Skeletal muscle tissue (tissue), 4 donors: Measurements from ENCODE around the gene CHRNE. TPM values are rescaled to one million over a fixed set of nuclear protein-coding genes. Genes with fewer than 3 reads are reported as not detected.

ENCODE experiments used
- H3K27ac ChIP-seq: one replicate; pipeline ENCODE4 v1.7.0; 2013; ENCODE audit warnings: mild to moderate bottlenecking, low read depth, low read length, inconsistent platforms
- H3K27me3 ChIP-seq, 3 donors: one replicate each; pipeline ENCODE4 v1.7.0; 2013; ENCODE audit warnings: low read length in 3 of 3; ENCODE audit not compliant: control insufficient read depth in 3 of 3, insufficient read depth in 3 of 3
- H3K36me3 ChIP-seq, 3 donors: one replicate each; pipeline ENCODE4 v1.7.0; 2013; ENCODE audit warnings: low read length in 3 of 3; ENCODE audit not compliant: control insufficient read depth in 3 of 3, insufficient read depth in 3 of 3
- H3K4me1 ChIP-seq, 3 donors: one replicate each; pipeline ENCODE4 v1.7.0; 2013; ENCODE audit warnings: low read length in 3 of 3, mild to moderate bottlenecking in 3 of 3; ENCODE audit not compliant: control insufficient read depth in 3 of 3, insufficient read depth in 3 of 3
- H3K4me3 ChIP-seq, 3 donors: one replicate each; pipeline ENCODE4 v1.7.0; 2013; ENCODE audit warnings: low read length in 3 of 3
- H3K9ac ChIP-seq, 3 donors: one replicate each; pipeline ENCODE4 v1.7.0; 2013; ENCODE audit warnings: low read length in 3 of 3, mild to moderate bottlenecking in 3 of 3, moderate library complexity in 2 of 3, low read depth in 1 of 3
- H3K9me3 ChIP-seq, 3 donors: one replicate each; pipeline ENCODE4 v1.7.0; 2013; ENCODE audit warnings: low read length in 3 of 3; ENCODE audit not compliant: control insufficient read depth in 3 of 3
- total RNA-seq: library from RNA; depleted of rRNA; stranded (reverse); fragments of >200 nt; gene quantifications from one replicate; pipeline ENCODE4 v1.2.3, GENCODE V29; 2014
- donor health status: Osteomylitis.

CHRNE gene
- total RNA-seq, 1 donor from 2014 or later, result 1.0 TPM

DNA sequence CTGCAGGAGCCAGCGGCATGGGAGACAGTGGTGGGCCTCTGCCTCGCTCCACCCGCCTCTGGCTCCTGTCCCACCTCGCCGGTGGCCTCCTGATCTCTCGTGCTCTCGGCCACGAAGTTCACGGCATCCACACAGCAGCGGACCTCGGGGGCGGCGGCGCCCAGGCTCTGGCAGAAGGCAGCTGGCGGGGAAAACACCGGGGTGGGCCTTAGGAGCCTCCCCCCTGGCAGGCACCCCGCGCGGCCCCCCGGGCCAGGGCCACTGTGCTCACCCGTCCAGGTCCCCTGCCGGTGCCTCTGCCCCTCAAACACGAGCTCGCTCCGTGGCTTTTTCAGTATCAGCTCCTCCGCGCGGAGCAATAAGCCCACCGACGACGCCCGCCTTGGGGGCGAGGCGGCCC, 4.0 kb downstream of the CHRNE start:
- Histone ChIP-seq H3K9ac (peak overlapping the region in 1 of 3 donors; percentile 33), H3K4me3 (peak overlapping the region in 1 of 3 donors; percentile 65), H3K27ac (no peak overlapping the region)

DNA sequence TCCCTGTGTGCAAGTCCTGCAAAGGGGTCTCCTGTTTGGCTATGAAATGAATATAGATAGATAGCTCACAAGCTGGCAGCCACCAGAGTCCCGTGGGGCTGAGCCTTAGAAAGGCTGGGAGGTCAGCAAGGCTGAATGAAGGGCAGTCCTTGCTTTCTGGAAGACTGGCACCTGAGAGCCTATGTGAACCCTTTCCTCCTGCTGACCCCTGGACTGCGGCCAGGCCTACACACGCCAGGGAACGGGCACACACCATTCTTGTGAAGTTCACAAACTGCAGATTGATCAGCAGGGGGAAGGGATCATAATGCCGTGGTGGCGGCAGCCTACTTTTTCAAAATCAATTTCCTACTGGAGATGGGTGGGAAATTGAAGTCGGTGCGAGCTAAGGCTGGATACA, 4.5 kb downstream of the CHRNE start:
- peaks cover 35 to 39% (median 35%) of the 10 kb centered on the region in 3 donors for H3K36me3 ChIP-seq
- no peak overlapping the region for H3K27ac ChIP-seq
- peaks cover 0 to 21% (median 12%) of the 10 kb centered on the region in 3 donors for H3K27me3 ChIP-seq
- no peaks in the 10 kb centered on the region for H3K9me3 ChIP-seq
- H3K9ac ChIP-seq, result no peak overlapping the region
- H3K4me3 ChIP-seq, result no peak overlapping the region
- H3K4me1 ChIP-seq, result peaks cover 19 to 26% (median 21%) of the 10 kb centered on the region in 3 donors

More for the DNA sequence above, 4.0 kb downstream of the CHRNE start:
- peaks cover 21 to 29% (median 23%) of the 10 kb centered on the region in 3 donors for H3K4me1 ChIP-seq
- no peaks in the 10 kb centered on the region for H3K9me3 ChIP-seq
- H3K27me3 ChIP-seq, result peaks cover 0 to 21% (median 12%) of the 10 kb centered on the region in 3 donors
- peaks cover 29 to 33% (median 29%) of the 10 kb centered on the region in 3 donors for H3K36me3 ChIP-seq

DNA sequence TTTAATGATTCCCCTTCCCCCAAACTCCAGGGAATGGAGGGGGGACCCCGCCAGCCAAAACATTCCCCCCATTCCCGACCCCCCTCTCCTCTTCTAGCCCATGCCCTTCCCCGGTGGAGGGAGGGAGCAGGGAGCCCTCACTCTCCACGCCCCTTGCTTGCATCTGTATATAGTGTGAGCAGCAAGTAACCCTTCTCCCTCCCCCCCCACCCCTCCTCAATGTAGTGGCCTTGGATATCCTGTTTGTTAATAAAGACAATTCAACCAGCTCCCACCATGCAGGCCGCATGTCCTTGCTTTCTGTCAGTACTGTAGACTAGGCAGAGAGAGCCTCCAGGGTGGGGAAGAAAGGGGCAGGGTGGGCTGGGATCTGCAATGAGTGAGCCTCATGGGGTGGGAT, 5.1 kb downstream of the CHRNE start:
- peaks cover 40 to 43% (median 40%) of the 10 kb centered on the region in 3 donors for H3K36me3 ChIP-seq
- peaks cover 0 to 21% (median 12%) of the 10 kb centered on the region in 3 donors for H3K27me3 ChIP-seq
- no peak overlapping the region for H3K4me3 ChIP-seq

DNA sequence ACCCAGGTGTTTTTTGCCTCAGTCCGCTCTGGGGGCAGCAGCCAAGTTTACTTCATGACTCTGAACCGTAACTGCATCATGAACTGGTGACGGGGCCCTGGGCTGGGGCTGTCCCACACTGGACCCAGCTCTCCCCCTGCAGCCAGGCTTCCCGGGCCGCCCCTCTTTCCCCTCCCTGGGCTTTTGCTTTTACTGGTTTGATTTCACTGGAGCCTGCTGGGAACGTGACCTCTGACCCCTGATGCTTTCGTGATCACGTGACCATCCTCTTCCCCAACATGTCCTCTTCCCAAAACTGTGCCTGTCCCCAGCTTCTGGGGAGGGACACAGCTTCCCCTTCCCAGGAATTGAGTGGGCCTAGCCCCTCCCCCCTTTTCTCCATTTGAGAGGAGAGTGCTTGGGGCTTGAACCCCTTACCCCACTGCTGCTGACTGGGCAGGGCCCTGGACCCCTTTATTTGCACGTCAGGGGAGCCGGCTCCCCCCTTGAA, 5.7 kb downstream of the CHRNE start:
- H3K27me3 ChIP-seq, result peaks cover 0 to 21% (median 12%) of the 10 kb centered on the region in 3 donors
- H3K4me3 ChIP-seq, result no peak overlapping the region
- peaks cover 44 to 48% (median 45%) of the 10 kb centered on the region in 3 donors for H3K36me3 ChIP-seq
- no peak overlapping the region for H3K27ac ChIP-seq
- peaks cover 8 to 15% (median 12%) of the 10 kb centered on the region in 3 donors for H3K4me1 ChIP-seq
- H3K9ac ChIP-seq, result no peak overlapping the region
- no peaks in the 10 kb centered on the region for H3K9me3 ChIP-seq

More for the DNA sequence above, 5.1 kb downstream of the CHRNE start:
- no peak overlapping the region for H3K9ac ChIP-seq
- H3K9me3 ChIP-seq, result no peaks in the 10 kb centered on the region
- H3K4me1 ChIP-seq, result peaks cover 13 to 21% (median 15%) of the 10 kb centered on the region in 3 donors
- no peak overlapping the region for H3K27ac ChIP-seq

DNA sequence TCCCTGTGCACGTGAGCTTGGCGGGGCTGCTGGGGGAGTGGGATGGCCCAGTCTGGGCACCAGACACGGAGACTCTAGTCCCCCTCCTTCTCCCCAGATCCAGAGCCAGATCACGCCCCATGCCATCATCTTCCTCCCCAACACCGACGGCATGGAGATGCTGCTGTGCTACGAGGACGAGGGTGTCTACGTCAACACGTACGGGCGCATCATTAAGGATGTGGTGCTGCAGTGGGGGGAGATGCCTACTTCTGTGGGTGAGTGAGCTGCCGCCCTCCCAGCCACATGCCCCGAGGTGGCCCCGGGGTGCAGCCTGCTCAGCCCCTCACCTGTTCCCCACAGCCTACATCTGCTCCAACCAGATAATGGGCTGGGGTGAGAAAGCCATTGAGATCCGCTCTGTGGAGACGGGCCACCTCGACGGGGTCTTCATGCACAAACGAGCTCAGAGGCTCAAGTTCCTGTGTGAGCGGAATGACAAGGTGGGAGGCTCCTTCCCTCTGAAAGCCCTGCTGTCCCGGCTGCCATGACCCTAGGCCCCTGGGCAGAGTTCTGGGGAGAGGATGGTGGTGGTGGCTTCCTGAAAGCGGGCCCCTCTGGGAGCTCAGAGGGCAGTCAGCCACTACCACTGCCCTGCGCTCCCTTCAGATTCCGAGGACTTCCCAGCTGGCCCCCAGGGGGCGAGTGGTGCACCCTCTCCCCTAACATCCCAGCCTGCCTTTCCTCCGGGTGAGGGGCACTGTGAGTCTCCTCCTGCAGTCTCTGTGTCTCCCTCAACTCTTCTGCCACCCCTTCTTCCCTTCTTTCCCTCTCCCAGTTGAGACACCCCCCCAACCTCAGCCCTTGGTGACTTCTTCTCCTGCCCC, 6.3 kb downstream of the CHRNE start:
- Histone ChIP-seq H3K4me3 (no peak overlapping the region), H3K4me1 (peaks cover 6 to 12% (median 10%) of the 10 kb centered on the region in 3 donors), H3K9me3 (no peaks in the 10 kb centered on the region), H3K9ac (no peak overlapping the region), H3K27me3 (peaks cover 0 to 21% (median 12%) of the 10 kb centered on the region in 3 donors), H3K36me3 (peaks cover 49 to 53% (median 50%) of the 10 kb centered on the region in 3 donors), H3K27ac (no peak overlapping the region)

DNA sequence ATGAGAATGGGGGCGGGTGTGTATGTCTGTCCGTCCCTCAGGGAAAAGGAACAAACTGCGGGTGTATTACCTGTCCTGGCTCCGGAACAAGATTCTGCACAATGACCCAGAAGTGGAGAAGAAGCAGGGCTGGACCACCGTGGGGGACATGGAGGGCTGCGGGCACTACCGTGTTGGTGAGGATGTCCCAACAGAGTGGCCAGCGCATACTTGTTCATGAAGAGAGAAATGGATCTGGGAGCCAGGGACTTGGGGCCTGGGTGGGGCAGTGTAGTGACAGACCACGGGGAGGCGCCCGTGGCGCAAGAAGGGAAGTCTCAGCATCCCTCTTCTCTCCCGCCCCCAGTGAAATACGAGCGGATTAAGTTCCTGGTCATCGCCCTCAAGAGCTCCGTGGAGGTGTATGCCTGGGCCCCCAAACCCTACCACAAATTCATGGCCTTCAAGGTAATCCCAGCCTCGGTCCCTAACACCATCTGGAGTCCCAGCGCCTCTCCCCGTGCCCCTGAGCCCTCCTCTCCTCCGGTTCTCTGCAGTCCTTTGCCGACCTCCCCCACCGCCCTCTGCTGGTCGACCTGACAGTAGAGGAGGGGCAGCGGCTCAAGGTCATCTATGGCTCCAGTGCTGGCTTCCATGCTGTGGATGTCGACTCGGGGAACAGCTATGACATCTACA, 7.1 kb downstream of the CHRNE start:
- Histone ChIP-seq H3K27me3 (peaks cover 0 to 21% (median 12%) of the 10 kb centered on the region in 3 donors), H3K9me3 (no peaks in the 10 kb centered on the region), H3K36me3 (peaks cover 57 to 61% (median 57%) of the 10 kb centered on the region in 3 donors), H3K27ac (no peak overlapping the region), H3K9ac (no peak overlapping the region), H3K4me1 (peaks cover 6 to 12% (median 10%) of the 10 kb centered on the region in 3 donors), H3K4me3 (no peak overlapping the region)

DNA sequence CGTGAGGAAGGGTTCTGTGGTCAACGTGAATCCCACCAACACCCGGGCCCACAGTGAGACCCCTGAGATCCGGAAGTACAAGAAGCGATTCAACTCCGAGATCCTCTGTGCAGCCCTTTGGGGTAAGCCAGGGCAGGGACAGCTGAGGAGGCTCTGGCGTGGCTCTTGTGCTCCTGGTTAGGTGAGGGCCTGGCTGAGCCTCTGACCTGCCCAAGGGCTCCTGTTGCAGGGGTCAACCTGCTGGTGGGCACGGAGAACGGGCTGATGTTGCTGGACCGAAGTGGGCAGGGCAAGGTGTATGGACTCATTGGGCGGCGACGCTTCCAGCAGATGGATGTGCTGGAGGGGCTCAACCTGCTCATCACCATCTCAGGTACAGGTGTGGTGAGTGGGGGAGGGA, 7.8 kb downstream of the CHRNE start:
- Histone ChIP-seq H3K27me3 (peaks cover 0 to 18% (median 12%) of the 10 kb centered on the region in 3 donors), H3K27ac (no peak overlapping the region), H3K4me1 (peaks cover 6 to 12% (median 10%) of the 10 kb centered on the region in 3 donors), H3K9ac (no peak overlapping the region), H3K4me3 (no peak overlapping the region), H3K36me3 (peaks cover 63 to 67% (median 64%) of the 10 kb centered on the region in 3 donors), H3K9me3 (no peaks in the 10 kb centered on the region)

DNA sequence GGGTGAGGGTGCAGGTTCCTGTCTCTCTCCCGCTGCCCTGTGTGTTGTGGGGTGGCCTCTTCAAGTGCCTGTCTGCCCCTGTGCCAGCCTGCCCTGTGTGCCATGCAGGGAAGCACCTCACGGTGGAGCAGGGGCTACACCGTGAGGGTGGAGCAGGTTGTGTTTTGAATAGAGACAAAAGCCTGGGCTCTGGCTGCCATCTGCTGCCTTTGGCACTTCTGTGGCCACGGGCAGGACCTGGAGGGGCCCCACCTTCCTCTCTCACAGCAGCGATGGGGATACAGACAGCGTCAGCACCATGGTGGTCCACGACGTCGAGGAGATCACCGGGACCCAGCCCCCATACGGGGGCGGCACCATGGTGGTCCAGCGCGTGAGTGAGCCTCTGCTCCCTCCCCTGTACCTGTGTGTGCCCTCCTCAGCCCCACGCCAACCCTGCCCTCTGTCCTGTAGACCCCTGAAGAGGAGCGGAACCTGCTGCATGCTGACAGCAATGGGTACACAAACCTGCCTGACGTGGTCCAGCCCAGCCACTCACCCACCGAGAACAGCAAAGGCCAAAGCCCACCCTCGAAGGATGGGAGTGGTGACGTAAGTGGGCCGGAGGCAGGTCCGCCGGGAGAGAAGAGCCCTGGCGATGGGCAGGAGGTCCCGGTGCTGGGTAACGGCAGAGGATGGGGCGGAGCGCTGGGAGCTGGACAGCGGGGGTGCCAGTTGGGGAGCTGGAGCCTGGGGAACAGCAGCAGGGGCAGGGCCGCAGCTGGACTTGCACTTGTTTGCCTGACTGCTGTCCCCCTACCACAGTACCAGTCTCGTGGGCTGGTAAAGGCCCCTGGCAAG, 9.0 kb downstream of the CHRNE start:
- Histone ChIP-seq H3K36me3 (peaks cover 64 to 71% (median 68%) of the 10 kb centered on the region in 3 donors), H3K9ac (no peak overlapping the region), H3K9me3 (no peaks in the 10 kb centered on the region)

DNA sequence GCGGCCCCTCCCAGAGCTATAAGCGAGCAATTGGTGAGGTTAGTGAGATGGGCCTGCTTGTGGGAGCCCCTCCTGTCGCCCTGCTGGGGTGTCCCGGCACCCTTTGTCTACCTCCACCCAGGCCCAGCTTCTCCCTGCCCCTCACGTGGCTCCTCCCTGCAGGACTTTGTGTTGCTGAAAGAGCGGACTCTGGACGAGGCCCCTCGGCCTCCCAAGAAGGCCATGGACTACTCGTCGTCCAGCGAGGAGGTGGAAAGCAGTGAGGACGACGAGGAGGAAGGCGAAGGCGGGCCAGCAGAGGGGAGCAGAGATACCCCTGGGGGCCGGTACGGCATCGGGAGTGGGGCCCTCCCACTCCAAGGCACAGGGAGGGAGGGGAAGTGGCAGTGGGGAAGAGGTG, 9.6 kb downstream of the CHRNE start:
- H3K4me1 ChIP-seq, result no peaks in the 10 kb centered on the region
- H3K9ac ChIP-seq, result no peak overlapping the region
- H3K9me3 ChIP-seq, result no peaks in the 10 kb centered on the region
- no peaks in the 10 kb centered on the region for H3K27me3 ChIP-seq
- no peak overlapping the region for H3K4me3 ChIP-seq
- H3K36me3 ChIP-seq, result peaks cover 64 to 71% (median 68%) of the 10 kb centered on the region in 3 donors
- H3K27ac ChIP-seq, result no peak overlapping the region

More for the DNA sequence above, 9.0 kb downstream of the CHRNE start:
- Histone ChIP-seq H3K4me1 (peaks cover 0 to 5% (median 3%) of the 10 kb centered on the region in 3 donors), H3K27ac (no peak overlapping the region), H3K4me3 (no peak overlapping the region), H3K27me3 (peaks cover 0 to 6% (median 6%) of the 10 kb centered on the region in 3 donors)
